WTC11 (cell line): ENCODE measurements around the gene HAP1. TPM values are rescaled to one million over a fixed set of nuclear protein-coding genes. Genes with fewer than 3 reads are reported as not detected.

Source experiments
- ATAC-seq: fragments of 200-7000 bp; cut with Tn5 transposase; 2 replicates; pipeline ENCODE4 v1.10.0; 2021; ENCODE audit warnings: mild to moderate bottlenecking, moderate library complexity
- CTCF ChIA-PET: fragments of 300-600 bp; sonication (Branson Sonifier 250); formaldehyde crosslinking; loops from one replicate; lab custom pipeline; 2021; ENCODE audit warnings: antibody characterized with exemption; lab: Charles Lee
- POLR2A ChIA-PET: fragments of 350-600 bp; sonication (Branson Sonifier 250); formaldehyde crosslinking; loops from one replicate; lab custom pipeline; 2021; ENCODE audit warnings: antibody characterized with exemption; lab: Charles Lee
- DNase-seq: peaks from one replicate; pipeline ENCODE4 v3.0.0; 2021; ENCODE audit warnings: low spot score
- H3K27ac Mint-ChIP-seq: 2 replicates; pipeline ENCODE4 v1.8.0; 2021; ENCODE audit warnings: mixed read lengths
- H3K27me3 Mint-ChIP-seq: 2 replicates; pipeline ENCODE4 v1.8.0; 2021; ENCODE audit warnings: low read depth, mild to moderate bottlenecking, moderate library complexity, mixed read lengths
- H3K36me3 Mint-ChIP-seq: 2 replicates; pipeline ENCODE4 v1.8.0; 2021; ENCODE audit warnings: mixed read lengths
- H3K4me1 Mint-ChIP-seq: 2 replicates; pipeline ENCODE4 v1.8.0; 2022; ENCODE audit warnings: mixed read lengths
- H3K4me3 Mint-ChIP-seq: 2 replicates; pipeline ENCODE4 v1.8.0; 2021; ENCODE audit warnings: mild to moderate bottlenecking, moderate library complexity, mixed read lengths
- H3K9me3 Mint-ChIP-seq: 2 replicates; pipeline ENCODE4 v1.8.0; 2021; ENCODE audit warnings: mixed read lengths
- AFF4 ChIP-seq: sonication (generic); formaldehyde crosslinking; IDR thresholded peaks from 2 replicates; pipeline ENCODE4 v1.8.1; 2023; ENCODE audit warnings: mild to moderate bottlenecking, missing genetic modification reagents, borderline replicate concordance
- AR ChIP-seq: fragments of 250-450 bp; sonication (Bioruptor Pico); IDR thresholded peaks from 2 replicates; pipeline ENCODE4 v1.9.0; 2021; ENCODE audit warnings: mild to moderate bottlenecking
- ELF4 ChIP-seq: sonication (generic); formaldehyde crosslinking; IDR thresholded peaks from 2 replicates; pipeline ENCODE4 v1.8.1; 2022; ENCODE audit warnings: low read depth, mild to moderate bottlenecking, moderate library complexity, missing genetic modification reagents
- EMX1 ChIP-seq: fragments of 250-450 bp; sonication (Bioruptor Pico); IDR thresholded peaks from 2 replicates; pipeline ENCODE4 v1.8.0; 2021; ENCODE audit warnings: mild to moderate bottlenecking
- ERG ChIP-seq: fragments of 250-450 bp; sonication (Bioruptor Pico); IDR thresholded peaks from 2 replicates; pipeline ENCODE4 v1.8.0; 2021; ENCODE audit warnings: mild to moderate bottlenecking
- MAX ChIP-seq: sonication (generic); formaldehyde crosslinking; IDR thresholded peaks from 2 replicates; pipeline ENCODE4 v1.8.0; 2022; ENCODE audit warnings: mild to moderate bottlenecking, missing genetic modification reagents
- NFATC4 ChIP-seq: fragments of 250-450 bp; sonication (Bioruptor Pico); IDR thresholded peaks from 2 replicates; pipeline ENCODE4 v1.9.0; 2021; ENCODE audit warnings: mild to moderate bottlenecking
- NFE2L1 ChIP-seq: sonication (generic); formaldehyde crosslinking; IDR thresholded peaks from 2 replicates; pipeline ENCODE4 v1.8.1; 2023; ENCODE audit warnings: missing genetic modification reagents
- PREB ChIP-seq: sonication (generic); formaldehyde crosslinking; IDR thresholded peaks from 2 replicates; pipeline ENCODE4 v1.8.1; 2022; ENCODE audit warnings: mild to moderate bottlenecking, missing genetic modification reagents, moderate library complexity, borderline replicate concordance
- SMAD3 ChIP-seq: sonication (generic); formaldehyde crosslinking; IDR thresholded peaks from 2 replicates; pipeline ENCODE4 v1.8.0; 2022; ENCODE audit warnings: missing genetic modification reagents, mild to moderate bottlenecking, borderline replicate concordance
- SOX15 ChIP-seq: fragments of 250-450 bp; sonication (Bioruptor Pico); IDR thresholded peaks from 2 replicates; pipeline ENCODE4 v1.9.0; 2021; ENCODE audit warnings: mild to moderate bottlenecking
- TP53 ChIP-seq: sonication (generic); formaldehyde crosslinking; IDR thresholded peaks from 2 replicates; pipeline ENCODE4 v1.8.1; 2023; ENCODE audit warnings: mild to moderate bottlenecking, missing genetic modification reagents
- ZNF138 ChIP-seq: sonication (generic); formaldehyde crosslinking; conservative IDR thresholded peaks from 2 replicates; pipeline ENCODE4 v1.8.1; 2022; ENCODE audit warnings: mild to moderate bottlenecking, moderate library complexity, missing genetic modification reagents
- ZNF219 ChIP-seq: sonication (generic); formaldehyde crosslinking; IDR thresholded peaks from 2 replicates; pipeline ENCODE4 v1.8.0; 2023; ENCODE audit warnings: missing genetic modification reagents, mild to moderate bottlenecking, borderline replicate concordance
- ZNF423 ChIP-seq: fragments of 250-450 bp; sonication (Bioruptor Pico); IDR thresholded peaks from 2 replicates; pipeline ENCODE4 v2.1.2; 2022; ENCODE audit warnings: mild to moderate bottlenecking, moderate library complexity
- total RNA-seq: library from RNA; stranded (reverse); gene quantifications from 3 replicates; pipeline ENCODE4 v1.2.3, GENCODE V29; 2021

Gene HAP1
- total RNA-seq, 1 experiment from 2014 or later, result 4.4 TPM

GRCh38 chr17:41697122-41697962 is 37.1 kb downstream of the HAP1 start:
- no peak for TF ChIP-seq MAX (CRISPR knock-in tag)
- no peak for TF ChIP-seq ZNF219
- no peak for TF ChIP-seq AFF4
- no peak for TF ChIP-seq PREB (CRISPR knock-in tag)
- no peak for TF ChIP-seq TP53 (CRISPR knock-in tag)
- no peak for TF ChIP-seq AR (CRISPR knock-in tag)
- no peak for TF ChIP-seq NFE2L1 (CRISPR knock-in tag)
- no peak for TF ChIP-seq ZNF423 (CRISPR knock-in tag)
- no peak for TF ChIP-seq ZNF138 (CRISPR knock-in tag)
- TF ChIP-seq ELF4 (CRISPR knock-in tag), result no peak
- TF ChIP-seq ERG (CRISPR knock-in tag), result no peak
- TF ChIP-seq SOX15 (CRISPR knock-in tag), result no peak
- no peak for TF ChIP-seq SMAD3 (CRISPR knock-in tag)
- no peak for TF ChIP-seq NFATC4 (CRISPR knock-in tag)
- TF ChIP-seq EMX1 (CRISPR knock-in tag), result no peak
- Mint-ChIP-seq H3K36me3 (peaks cover 11% of the 10 kb centered on the region), H3K27ac (no peak overlapping the region), H3K27me3 (peaks cover 37% of the 10 kb centered on the region), H3K4me1 (no peaks in the 10 kb centered on the region), H3K9me3 (no peaks in the 10 kb centered on the region), H3K4me3 (no peak overlapping the region)
- ATAC-seq, result no peak
- ChIA-PET POLR2A (no interaction called here), CTCF (no interaction called here)
- DNase-seq, result no peak
